Stimulated activated CD4-positive, alpha-beta T cell treated with anti-CD3 and anti-CD28 coated beads, Interleukin-15, amount 100 ng/mL, for 1 hour (primary cell): Measurements from ENCODE around the gene NEDD8.

ENCODE experiments used
- DNase-seq, 2 donors: peaks; one replicate each; pipeline ENCODE4 v3.0.0-alpha.2; 2020; ENCODE audit warnings: low read depth in 1 of 2, low spot score in 1 of 2

The NEDD8 gene

GRCh38 chr14:24264298-24264697 lies 32.1 kb upstream of the NEDD8 start:
- DNase-seq = no peak

DNA sequence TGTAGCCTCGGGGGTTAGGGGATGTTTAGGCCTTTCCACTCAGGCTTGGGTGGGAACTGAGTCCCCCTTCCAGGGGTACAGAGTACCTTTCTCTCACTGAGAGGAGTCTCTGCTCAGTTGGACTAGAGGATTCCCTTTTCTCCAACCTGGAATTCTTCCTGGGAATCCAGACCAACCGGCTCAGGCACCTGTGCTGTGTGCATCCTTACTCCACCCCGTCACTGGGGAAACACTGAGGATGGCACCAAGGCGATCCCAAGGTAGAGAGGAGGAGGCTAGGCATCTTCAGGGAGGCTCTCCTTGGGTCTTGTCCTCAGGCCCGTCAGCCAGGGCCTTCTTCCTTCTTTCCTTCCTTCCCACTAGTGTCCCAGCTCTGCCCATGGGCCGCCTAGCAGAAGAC lies 31.7 kb upstream of the NEDD8 start:
- DNase-seq = no peak

GRCh38 chr14:24262821-24263733 lies 30.9 kb upstream of the NEDD8 start, which contains the start of gene TGM1:
Gene TGM1 (minus strand): TSS chr14:24263177. CDS start chr14:24262352, 825 bp downstream.
- DNase-seq = no peak

GRCh38 chr14:24261969-24262327 lies 29.8 kb upstream of the NEDD8 start:
- no peak for DNase-seq

GRCh38 chr14:24261256-24261968 lies 29.2 kb upstream of the NEDD8 start:
- no peak for DNase-seq

DNA sequence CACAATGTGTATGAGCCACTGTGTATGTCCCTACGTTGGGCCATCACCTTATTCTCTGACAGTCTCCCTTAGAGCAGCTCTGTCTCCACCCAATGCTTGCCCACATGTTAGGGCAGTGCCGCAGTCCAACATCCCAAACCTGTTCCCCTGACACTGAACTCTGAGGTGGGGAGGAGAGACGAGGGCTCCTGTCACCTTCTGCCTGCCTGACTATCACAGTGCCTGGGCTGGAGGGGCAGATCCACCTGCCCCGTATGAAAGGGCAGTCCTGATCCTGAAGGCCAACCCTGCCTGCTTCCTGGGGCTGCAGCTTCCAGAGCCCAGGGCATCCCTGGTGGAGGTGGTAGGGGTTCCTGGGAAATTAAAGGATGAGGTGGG lies 28.6 kb upstream of the NEDD8 start:
- DNase-seq = no peak

GRCh38 chr14:24260026-24260779 lies 28.0 kb upstream of the NEDD8 start:
- no peak for DNase-seq

GRCh38 chr14:24259282-24260025 lies 27.3 kb upstream of the NEDD8 start:
- DNase-seq = no peak

GRCh38 chr14:24258548-24259265 lies 26.5 kb upstream of the NEDD8 start:
- DNase-seq = no peak

DNA sequence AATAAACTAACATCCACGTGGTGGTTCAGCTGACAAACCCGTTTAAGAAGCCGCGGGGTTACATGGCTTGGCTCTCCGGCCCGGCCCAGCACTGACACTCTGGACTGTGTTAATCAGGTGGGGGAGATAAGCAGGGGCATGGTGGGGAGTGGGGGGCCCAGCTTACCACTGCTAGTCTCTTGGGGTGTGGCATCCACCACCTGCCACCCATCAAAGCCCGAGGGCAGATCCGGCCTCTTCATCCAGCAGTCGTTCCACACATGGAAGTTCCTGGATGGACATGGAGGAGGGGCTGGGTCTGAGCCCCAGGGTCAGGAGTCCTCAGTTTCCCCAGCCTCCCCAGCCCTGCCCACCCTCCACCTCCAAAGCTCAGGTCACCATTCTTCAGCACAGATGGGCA lies 26.0 kb upstream of the NEDD8 start:
- DNase-seq = no peak

DNA sequence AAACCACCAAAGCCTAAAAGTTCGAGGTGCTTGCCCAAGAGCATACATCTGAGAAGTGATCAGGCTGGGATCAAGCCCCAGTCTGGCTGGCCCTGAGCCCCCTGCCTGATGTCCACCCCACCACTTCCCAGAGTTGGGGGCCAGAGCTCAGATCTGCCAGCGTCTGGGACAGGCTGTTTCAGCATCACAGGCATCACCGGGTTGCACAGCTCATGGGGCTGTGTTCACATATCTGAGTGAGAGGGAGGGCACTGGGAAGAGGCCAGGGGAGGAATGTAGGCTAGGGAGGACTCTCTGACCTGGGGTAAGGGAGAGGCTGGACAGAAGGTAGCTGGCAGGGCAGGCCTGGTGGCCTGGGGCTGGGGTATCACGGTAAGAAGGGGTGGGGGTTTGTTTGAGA lies 24.8 kb upstream of the NEDD8 start:
- no peak for DNase-seq

GRCh38 chr14:24255931-24256711 lies 24.0 kb upstream of the NEDD8 start:
- DNase-seq = no peak

GRCh38 chr14:24255438-24255837 lies 23.3 kb upstream of the NEDD8 start:
- no peak for DNase-seq

DNA sequence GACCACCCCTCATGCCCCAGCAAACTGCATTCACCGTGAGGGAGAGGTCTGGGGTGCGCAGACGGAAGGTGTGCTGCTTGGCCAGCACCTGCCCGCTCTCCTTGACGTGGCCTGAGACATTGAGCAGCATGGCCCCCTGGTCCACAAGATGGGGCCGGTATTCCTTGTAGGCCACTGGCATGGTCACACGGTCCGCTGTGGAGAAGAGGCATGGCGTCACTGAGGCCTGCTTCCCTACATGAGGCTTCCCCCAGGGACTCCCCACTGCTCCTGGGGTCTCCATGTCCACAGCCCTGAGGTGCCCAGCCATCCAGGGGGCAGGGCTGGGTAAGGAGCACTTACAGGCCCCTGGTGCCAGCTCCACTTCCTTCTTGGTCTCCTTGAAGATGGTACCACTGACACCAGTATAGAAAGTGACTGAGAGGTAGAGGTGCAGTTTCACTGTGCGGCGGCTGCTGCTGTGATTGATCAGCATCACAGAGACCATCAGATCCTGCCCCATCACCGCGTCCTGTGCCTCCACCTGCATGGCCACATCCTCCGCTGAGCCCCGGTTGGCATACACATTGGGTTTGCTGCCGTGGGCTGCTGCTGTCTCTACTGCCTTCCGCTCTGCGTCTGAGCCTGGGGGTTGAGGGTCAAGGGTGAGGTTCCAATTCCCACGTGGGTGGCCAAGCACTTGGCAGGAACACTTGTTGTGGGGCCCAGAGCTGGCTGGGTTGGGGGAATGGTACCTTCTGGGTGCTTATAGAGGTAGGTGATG lies 22.6 kb upstream of the NEDD8 start:
- no peak for DNase-seq

DNA sequence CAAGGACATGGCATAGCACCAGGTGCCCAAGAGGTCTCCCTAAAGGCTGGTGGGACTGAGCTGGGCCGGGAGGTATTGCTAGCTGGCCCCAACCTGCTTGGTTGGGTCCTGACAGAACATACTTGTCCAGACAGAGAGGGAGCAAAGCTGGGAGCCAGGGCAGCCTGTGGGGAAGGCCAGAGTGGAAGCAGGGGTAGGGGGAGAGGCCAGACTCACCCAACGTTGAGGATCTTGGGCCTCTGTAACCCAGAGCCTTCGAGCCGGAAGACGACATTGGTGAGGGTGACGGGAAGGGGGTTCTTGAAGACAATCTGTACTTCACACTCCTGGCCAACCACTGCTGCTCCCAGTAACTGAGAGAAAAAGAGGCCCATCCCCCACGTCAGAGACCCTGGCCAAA lies 21.8 kb upstream of the NEDD8 start:
- DNase-seq = no peak

DNA sequence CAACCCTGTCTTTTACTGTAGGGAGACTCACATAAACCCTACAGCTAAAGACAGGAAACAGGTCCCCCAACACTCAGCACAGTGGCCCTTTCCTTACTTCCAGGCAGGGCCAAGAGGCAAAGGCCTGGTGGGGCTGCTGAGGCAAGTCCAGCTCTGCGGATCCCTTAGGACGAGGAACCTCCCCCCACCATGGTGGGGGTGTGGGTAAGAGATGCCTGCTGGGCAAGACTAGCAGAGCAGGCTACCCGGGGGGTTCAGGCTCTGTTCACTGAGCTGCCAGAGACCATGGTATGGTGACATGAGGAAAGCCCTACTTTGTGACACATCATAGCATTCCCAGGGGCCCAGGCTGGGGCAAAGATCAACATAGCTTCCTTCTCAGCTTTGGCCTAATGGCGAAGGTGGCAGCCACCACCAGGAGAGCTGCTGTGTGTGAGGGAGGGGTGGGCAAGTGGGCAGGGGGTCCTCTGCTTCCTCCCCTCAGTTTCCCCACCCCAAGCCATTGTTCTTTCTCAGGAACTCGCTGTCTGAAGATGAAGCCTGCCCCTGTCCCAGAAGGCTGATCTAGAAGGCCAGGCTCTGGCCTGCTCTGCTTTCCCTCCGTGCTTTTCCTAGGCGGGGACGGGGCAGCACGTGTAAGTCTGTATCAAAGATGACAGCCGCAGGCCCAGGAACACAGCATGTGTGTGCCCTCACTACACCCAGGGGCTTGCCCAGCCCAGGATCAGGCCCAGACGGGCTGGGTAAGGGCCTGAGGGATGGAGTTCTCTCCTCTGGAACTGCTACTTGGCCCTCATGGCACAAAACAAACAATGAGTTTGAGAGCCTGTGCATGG lies 20.3 kb upstream of the NEDD8 start:
- DNase-seq = no peak

- no peak for DNase-seq
Observed at GRCh38 chr14:24251880-24252288, 19.7 kb upstream of the NEDD8 start.

GRCh38 chr14:24250354-24250753 lies 18.2 kb upstream of the NEDD8 start:
- no peak for DNase-seq
